ENCODE data around the gene FHOD3.

FHOD3 gene

DNA sequence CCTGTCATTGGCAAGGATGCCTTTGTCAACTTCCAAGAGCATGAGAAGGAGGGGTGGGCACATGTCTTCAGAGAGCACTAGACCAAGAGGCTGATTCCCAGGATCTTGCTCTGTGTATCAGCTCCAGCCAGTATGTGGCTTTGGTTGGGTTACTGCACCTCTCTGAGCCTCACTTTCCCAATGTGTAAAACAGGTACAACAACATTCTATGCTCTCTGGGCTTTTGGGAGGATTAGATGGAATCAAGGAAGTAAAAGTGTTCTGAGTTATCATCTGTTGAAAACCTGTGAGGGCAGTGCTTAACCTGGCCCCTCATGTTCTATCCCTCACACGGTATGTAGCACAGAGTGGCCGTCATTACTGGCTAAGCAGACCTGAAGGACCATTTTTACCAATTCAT, 103.9 kb downstream of the FHOD3 start:
- no peak for TF ChIP-seq TAF1 (IDR thresholded peaks at IDR 0.05; ENCODE audit: low read depth)
- TF ChIP-seq TEAD4 (IDR thresholded peaks at IDR 0.05): no peak
- TF ChIP-seq ZBTB7A (IDR thresholded peaks at IDR 0.05; ENCODE audit: low read depth): no peak
- no peak for TF ChIP-seq TCF12 (IDR thresholded peaks at IDR 0.05; ENCODE audit: low read depth)
- no peak for TF ChIP-seq FOXM1 (IDR thresholded peaks at IDR 0.05; ENCODE audit: borderline replicate concordance, low read depth)
- TF ChIP-seq, protein P1, sequence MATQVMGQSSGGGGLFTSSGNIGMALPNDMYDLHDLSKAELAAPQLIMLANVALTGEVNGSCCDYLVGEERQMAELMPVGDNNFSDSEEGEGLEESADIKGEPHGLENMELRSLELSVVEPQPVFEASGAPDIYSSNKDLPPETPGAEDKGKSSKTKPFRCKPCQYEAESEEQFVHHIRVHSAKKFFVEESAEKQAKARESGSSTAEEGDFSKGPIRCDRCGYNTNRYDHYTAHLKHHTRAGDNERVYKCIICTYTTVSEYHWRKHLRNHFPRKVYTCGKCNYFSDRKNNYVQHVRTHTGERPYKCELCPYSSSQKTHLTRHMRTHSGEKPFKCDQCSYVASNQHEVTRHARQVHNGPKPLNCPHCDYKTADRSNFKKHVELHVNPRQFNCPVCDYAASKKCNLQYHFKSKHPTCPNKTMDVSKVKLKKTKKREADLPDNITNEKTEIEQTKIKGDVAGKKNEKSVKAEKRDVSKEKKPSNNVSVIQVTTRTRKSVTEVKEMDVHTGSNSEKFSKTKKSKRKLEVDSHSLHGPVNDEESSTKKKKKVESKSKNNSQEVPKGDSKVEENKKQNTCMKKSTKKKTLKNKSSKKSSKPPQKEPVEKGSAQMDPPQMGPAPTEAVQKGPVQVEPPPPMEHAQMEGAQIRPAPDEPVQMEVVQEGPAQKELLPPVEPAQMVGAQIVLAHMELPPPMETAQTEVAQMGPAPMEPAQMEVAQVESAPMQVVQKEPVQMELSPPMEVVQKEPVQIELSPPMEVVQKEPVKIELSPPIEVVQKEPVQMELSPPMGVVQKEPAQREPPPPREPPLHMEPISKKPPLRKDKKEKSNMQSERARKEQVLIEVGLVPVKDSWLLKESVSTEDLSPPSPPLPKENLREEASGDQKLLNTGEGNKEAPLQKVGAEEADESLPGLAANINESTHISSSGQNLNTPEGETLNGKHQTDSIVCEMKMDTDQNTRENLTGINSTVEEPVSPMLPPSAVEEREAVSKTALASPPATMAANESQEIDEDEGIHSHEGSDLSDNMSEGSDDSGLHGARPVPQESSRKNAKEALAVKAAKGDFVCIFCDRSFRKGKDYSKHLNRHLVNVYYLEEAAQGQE (IDR thresholded peaks at IDR 0.05; ENCODE audit: low read depth): no peak
- no peak for TF ChIP-seq CEBPB (IDR thresholded peaks at IDR 0.05)
- no peak for TF ChIP-seq YY1 (IDR thresholded peaks at IDR 0.05; ENCODE audit: low read depth)

DNA sequence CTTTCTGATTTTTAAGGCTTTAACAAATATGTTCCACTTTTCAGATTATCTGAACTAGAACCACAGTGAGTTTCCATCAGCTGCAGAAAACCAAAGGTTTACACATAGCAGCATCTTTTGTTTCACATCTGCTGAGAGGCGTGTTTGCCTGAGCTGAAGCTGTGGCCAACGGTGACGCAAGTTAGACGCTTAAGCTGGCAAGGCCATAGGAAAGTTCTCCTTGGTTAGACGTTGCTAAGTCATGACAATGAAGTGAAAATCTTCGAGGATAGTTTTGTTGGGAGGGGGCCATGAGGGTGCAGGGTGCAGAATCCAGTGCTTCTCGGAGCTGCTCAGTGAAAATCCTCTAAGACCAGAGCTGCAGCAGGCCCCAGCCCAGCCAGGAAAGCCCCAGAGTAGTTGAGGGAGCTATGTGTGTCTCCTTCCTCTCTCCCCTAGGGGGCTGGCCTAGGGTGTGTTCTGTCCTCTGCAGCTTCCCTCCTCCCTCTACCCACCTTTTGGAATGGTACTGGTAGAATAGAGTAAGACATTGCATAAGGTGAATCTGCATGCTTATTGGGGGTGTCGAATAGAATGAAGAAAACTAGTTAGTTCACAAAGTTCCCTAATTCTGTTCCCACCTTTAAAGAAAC, 105.4 kb downstream of the FHOD3 start:
- TF ChIP-seq, protein P2, sequence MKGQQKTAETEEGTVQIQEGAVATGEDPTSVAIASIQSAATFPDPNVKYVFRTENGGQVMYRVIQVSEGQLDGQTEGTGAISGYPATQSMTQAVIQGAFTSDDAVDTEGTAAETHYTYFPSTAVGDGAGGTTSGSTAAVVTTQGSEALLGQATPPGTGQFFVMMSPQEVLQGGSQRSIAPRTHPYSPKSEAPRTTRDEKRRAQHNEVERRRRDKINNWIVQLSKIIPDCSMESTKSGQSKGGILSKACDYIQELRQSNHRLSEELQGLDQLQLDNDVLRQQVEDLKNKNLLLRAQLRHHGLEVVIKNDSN (IDR thresholded peaks at IDR 0.05): no peak
- TF ChIP-seq TCF12 (IDR thresholded peaks at IDR 0.05; ENCODE audit: low read depth) (no peak), RAD21 (IDR thresholded peaks at IDR 0.05; ENCODE audit: low read depth) (no peak), TAF1 (IDR thresholded peaks at IDR 0.05; ENCODE audit: low read depth) (no peak), CEBPB (IDR thresholded peaks at IDR 0.05) (no peak)
- TF ChIP-seq, protein P3, sequence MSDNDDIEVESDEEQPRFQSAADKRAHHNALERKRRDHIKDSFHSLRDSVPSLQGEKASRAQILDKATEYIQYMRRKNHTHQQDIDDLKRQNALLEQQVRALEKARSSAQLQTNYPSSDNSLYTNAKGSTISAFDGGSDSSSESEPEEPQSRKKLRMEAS (IDR thresholded peaks at IDR 0.05): no peak

DNA sequence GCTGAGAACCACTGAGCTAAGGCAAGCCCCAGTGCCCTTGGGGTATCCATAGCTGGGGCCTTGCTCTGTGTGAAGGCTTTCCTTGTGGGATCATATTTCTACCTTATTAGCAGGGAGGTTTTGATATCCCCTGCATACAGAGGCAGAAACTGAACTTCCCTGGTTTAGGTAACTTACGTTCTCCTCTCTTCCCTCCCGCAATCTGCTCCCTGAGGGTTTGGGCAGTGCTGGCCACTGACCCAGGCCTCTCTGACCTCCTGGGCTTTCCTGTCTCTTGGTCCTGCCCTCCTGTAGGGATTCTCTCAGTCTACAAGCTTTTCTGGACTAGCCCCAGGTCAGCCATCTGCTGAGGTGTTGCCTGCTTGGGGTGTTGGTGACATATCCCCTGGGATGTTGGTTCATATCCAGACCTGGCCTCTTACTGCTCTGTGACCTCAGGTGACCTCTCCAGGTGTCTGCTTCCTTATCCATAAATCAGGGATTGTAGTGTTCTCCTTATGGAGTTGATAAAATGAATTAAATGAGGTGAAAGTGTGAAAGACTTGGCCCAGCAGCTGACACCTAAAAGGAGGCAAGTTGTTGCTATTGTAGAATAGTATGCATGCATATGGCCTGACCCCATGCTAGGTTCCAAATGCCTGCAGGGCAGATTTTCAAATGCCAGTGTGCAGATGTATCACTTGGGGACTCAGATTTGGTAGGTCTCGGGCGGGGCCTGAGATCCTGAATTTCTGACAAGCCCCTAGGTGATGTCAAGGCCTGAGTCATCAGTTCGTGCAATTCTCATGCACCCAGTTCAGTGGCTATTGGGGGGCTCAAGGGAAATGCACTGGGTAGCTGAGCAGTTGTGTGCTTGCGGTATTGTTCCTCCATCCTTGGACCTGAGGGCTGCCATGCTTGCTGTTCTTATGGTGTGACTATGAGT, 106.6 kb downstream of the FHOD3 start:
- TF ChIP-seq, protein P1 (IDR thresholded peaks at IDR 0.05; ENCODE audit: low read depth): no peak
- TF ChIP-seq YY1 (IDR thresholded peaks at IDR 0.05; ENCODE audit: low read depth): no peak
- TF ChIP-seq FOXM1 (IDR thresholded peaks at IDR 0.05; ENCODE audit: borderline replicate concordance, low read depth): no peak
- TF ChIP-seq EP300 (IDR thresholded peaks at IDR 0.05; ENCODE audit: borderline replicate concordance): no peak
- TF ChIP-seq NFIC (IDR thresholded peaks at IDR 0.05): no peak
- TF ChIP-seq, protein P3 (IDR thresholded peaks at IDR 0.05): no peak
- TF ChIP-seq ZBTB7A (IDR thresholded peaks at IDR 0.05; ENCODE audit: low read depth): no peak
- no peak for TF ChIP-seq TEAD4 (IDR thresholded peaks at IDR 0.05)
- TF ChIP-seq RAD21 (IDR thresholded peaks at IDR 0.05; ENCODE audit: low read depth): no peak
- TF ChIP-seq TCF12 (IDR thresholded peaks at IDR 0.05; ENCODE audit: low read depth): no peak
- TF ChIP-seq EGR1 (IDR thresholded peaks at IDR 0.05): no peak
- TF ChIP-seq, protein P2 (IDR thresholded peaks at IDR 0.05): no peak
- no peak for TF ChIP-seq TAF1 (IDR thresholded peaks at IDR 0.05; ENCODE audit: low read depth)

DNA sequence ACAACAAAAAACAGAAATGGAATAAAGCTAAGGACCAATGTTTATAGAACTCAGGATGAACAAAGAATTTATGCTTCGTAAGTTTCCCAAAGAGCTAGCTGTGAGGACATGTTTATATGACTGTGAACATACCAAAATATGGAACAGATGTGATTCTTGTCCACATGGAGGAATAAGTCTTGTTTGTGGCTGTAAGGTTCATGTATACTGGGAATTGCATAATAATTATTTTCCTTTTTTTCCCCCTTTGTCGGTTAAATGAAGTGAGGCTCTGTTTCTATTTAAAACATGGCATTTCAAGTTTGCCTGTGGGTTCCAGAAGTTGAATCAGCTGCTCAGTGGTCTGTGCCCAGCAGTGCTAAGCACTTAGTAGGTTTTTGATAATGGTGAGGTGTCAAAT, 108.1 kb downstream of the FHOD3 start:
- TF ChIP-seq FOXM1 (IDR thresholded peaks at IDR 0.05; ENCODE audit: borderline replicate concordance, low read depth) (no peak), TAF1 (IDR thresholded peaks at IDR 0.05; ENCODE audit: low read depth) (no peak), TCF12 (IDR thresholded peaks at IDR 0.05; ENCODE audit: low read depth) (no peak), CREB1 (IDR thresholded peaks at IDR 0.05; ENCODE audit: low read depth) (no peak), ZBTB7A (IDR thresholded peaks at IDR 0.05; ENCODE audit: low read depth) (no peak)

DNA sequence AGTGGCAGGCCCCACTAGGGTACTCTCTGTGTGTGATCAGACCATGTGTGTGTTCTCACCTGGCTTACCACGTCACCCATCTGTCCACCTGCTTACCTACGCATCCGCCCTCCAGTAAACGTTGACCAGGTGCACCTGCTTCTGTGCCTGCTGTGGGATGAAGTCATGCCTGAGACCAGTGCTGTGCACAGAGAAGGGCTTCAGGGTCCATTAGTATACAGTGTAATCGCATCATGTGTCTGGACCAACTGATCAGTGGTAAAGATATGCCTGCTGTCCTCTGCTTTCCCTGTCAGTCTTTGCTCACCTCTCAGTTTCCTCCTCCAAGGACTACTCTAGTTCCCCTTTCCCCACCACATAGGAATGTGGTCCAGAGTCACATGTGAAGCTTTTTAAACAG, 109.3 kb downstream of the FHOD3 start:
- no peak for TF ChIP-seq FOXM1 (IDR thresholded peaks at IDR 0.05; ENCODE audit: borderline replicate concordance, low read depth)
- TF ChIP-seq, protein P3 (IDR thresholded peaks at IDR 0.05): no peak

DNA sequence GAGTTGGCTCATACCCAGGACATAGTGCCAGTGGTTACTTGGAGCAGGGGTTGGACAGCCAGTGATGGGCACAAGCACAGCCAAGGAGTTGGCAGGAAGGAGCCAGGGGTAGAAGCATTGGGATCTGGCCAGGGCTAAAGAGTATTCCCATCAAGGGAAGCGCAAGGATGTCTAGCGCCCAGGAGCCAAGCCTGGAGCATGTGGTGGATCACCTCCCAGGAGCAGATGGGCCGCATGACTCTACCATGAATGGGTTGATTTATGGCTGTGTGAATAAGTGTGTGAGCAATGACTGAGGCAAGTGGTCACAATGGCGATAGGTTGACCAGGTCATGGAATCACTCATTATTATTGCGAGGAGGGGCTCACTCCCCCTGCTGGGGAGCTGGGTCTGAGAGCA, 111.1 kb downstream of the FHOD3 start:
- TF ChIP-seq FOXM1 (IDR thresholded peaks at IDR 0.05; ENCODE audit: borderline replicate concordance, low read depth) (no peak), TCF12 (IDR thresholded peaks at IDR 0.05; ENCODE audit: low read depth) (no peak), RAD21 (IDR thresholded peaks at IDR 0.05; ENCODE audit: low read depth) (no peak), NFIC (IDR thresholded peaks at IDR 0.05) (no peak), EGR1 (IDR thresholded peaks at IDR 0.05) (no peak), EP300 (IDR thresholded peaks at IDR 0.05; ENCODE audit: borderline replicate concordance) (no peak), ZBTB7A (IDR thresholded peaks at IDR 0.05; ENCODE audit: low read depth) (no peak), TEAD4 (IDR thresholded peaks at IDR 0.05) (no peak), CEBPB (IDR thresholded peaks at IDR 0.05) (no peak), CREB1 (IDR thresholded peaks at IDR 0.05; ENCODE audit: low read depth) (no peak), YY1 (IDR thresholded peaks at IDR 0.05; ENCODE audit: low read depth) (no peak), TAF1 (IDR thresholded peaks at IDR 0.05; ENCODE audit: low read depth) (no peak)
- TF ChIP-seq, protein P2 (IDR thresholded peaks at IDR 0.05): no peak
- TF ChIP-seq, protein P1 (IDR thresholded peaks at IDR 0.05; ENCODE audit: low read depth): no peak
- TF ChIP-seq, protein P3 (IDR thresholded peaks at IDR 0.05): no peak

Data from Ishikawa (cell line).